ENCODE measurements around the gene SLFN14.

Gene SLFN14

DNA sequence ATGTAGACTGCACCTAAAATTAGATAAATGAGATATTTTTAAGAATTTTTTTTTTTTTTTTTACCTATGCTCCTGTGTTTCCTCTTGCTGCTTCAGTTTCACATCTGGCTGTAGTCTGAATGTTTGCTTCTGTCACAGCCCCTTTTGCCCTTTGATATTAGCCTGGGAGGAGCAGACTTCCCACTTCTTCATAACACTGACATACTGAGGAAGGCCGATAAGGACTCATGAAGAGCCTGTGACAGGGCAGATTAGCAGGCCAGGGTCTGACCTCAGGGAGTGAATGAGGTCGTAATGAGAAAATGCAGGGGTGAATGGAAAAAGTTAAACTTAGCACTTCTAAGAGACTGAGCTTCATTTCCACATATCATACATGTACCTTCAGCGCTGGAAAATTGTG lies at the start of gene SLFN14:
Gene SLFN14 (minus strand): TSS at position 117 of the 400 bp plus-strand sequence. CDS start 2,757 bp downstream, outside the sequence.
- TF ChIP-seq, protein P1, sequence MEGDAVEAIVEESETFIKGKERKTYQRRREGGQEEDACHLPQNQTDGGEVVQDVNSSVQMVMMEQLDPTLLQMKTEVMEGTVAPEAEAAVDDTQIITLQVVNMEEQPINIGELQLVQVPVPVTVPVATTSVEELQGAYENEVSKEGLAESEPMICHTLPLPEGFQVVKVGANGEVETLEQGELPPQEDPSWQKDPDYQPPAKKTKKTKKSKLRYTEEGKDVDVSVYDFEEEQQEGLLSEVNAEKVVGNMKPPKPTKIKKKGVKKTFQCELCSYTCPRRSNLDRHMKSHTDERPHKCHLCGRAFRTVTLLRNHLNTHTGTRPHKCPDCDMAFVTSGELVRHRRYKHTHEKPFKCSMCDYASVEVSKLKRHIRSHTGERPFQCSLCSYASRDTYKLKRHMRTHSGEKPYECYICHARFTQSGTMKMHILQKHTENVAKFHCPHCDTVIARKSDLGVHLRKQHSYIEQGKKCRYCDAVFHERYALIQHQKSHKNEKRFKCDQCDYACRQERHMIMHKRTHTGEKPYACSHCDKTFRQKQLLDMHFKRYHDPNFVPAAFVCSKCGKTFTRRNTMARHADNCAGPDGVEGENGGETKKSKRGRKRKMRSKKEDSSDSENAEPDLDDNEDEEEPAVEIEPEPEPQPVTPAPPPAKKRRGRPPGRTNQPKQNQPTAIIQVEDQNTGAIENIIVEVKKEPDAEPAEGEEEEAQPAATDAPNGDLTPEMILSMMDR (IDR thresholded peaks at IDR 0.05; ENCODE audit: insufficient read depth, low read length, missing control alignments): no peak
- CTCF ChIA-PET: interaction anchor here (0.9 to 1.3 kb wide), 3 partner anchors 9 to 186 kb away, joined by 3 to 4 read pairs (median 3); no protein-coding TSS in a partner anchor
- POLR2A ChIA-PET: no interaction called here
- DNase-seq (ENCODE audit: low read depth, low spot score): no peak
- H3K4me3 ChIP-seq (ENCODE audit: low read depth, low read length): no peak within 1 kb of the TSS

GRCh38 chr17:35609831-35610230 lies 49.2 kb upstream of the SLFN14 start:
- TF ChIP-seq, protein P1 (IDR thresholded peaks at IDR 0.05; ENCODE audit: insufficient read depth, low read length, missing control alignments): no peak

GRCh38 chr17:35607239-35607847 lies 46.7 kb upstream of the SLFN14 start:
- POLR2A ChIA-PET: interaction anchor here (0.7 kb wide), 1 partner anchor 18 kb away, joined by 4 read pairs; no protein-coding TSS in a partner anchor
- CTCF ChIA-PET: interaction anchor here (1.2 to 3.1 kb wide), 5 partner anchors 8 to 157 kb away, joined by 3 to 48 read pairs (median 11); no protein-coding TSS in a partner anchor
- no peak overlapping the region for H3K4me3 ChIP-seq (ENCODE audit: low read depth, low read length)
- no peak for DNase-seq (ENCODE audit: low read depth, low spot score)
- TF ChIP-seq, protein P1 (IDR thresholded peaks at IDR 0.05; ENCODE audit: insufficient read depth, low read length, missing control alignments): no peak

More at GRCh38 chr17:35609831-35610230, 49.2 kb upstream of the SLFN14 start:
- ChIA-PET CTCF (interaction anchor here (3.1 kb wide), 1 partner anchor 139 kb away, joined by 48 read pairs; no protein-coding TSS in a partner anchor), POLR2A (no interaction called here)
- no peak overlapping the region for H3K4me3 ChIP-seq (ENCODE audit: low read depth, low read length)
- no peak for DNase-seq (ENCODE audit: low read depth, low spot score)

DNA sequence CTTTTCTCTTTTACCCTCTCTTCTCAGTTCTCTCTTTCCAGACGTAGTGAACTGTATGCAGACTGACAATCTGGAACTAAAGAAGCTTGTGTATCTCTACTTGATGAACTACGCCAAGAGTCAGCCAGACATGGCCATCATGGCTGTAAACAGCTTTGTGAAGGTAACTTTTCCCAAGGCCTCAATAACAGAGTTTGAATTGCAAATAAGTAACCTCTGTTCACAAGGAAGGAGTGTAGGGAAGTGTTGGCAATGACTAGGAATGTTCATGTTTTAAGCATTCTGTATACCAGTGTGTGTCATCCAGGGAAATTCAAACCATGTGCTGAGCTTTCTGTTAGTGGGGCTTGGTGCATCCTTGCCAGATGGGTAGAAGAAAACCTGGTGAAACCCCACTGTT lies 45.1 kb upstream of the SLFN14 start:
- POLR2A ChIA-PET: no interaction called here
- TF ChIP-seq, protein P1 (IDR thresholded peaks at IDR 0.05; ENCODE audit: insufficient read depth, low read length, missing control alignments): no peak
- DNase-seq (ENCODE audit: low read depth, low spot score): peak; percentile 9
- no peak overlapping the region for H3K4me3 ChIP-seq (ENCODE audit: low read depth, low read length)
- CTCF ChIA-PET: interaction anchor here (0.8 to 4.6 kb wide), 6 partner anchors 7 to 199 kb away, joined by 3 to 62 read pairs (median 5); no protein-coding TSS in a partner anchor

GRCh38 chr17:35603674-35604073 lies 43.1 kb upstream of the SLFN14 start:
- DNase-seq (ENCODE audit: low read depth, low spot score): no peak
- POLR2A ChIA-PET: no interaction called here
- TF ChIP-seq, protein P1 (IDR thresholded peaks at IDR 0.05; ENCODE audit: insufficient read depth, low read length, missing control alignments): no peak
- no peak overlapping the region for H3K4me3 ChIP-seq (ENCODE audit: low read depth, low read length)
- CTCF ChIA-PET: interaction anchor here (1.3 to 4.6 kb wide), 3 partner anchors 9 to 144 kb away, joined by 3 to 62 read pairs (median 24); no protein-coding TSS in a partner anchor

- ChIA-PET POLR2A (no interaction called here), CTCF (interaction anchor here (0.9 to 3.5 kb wide), 5 partner anchors 10 to 150 kb away, joined by 3 to 18 read pairs (median 4); partner anchors contain the start of gene AP2B1)
- TF ChIP-seq, protein P1 (IDR thresholded peaks at IDR 0.05; ENCODE audit: insufficient read depth, low read length, missing control alignments): no peak
- no peak for DNase-seq (ENCODE audit: low read depth, low spot score)
- H3K4me3 ChIP-seq (ENCODE audit: low read depth, low read length): no peak overlapping the region
Measured at GRCh38 chr17:35597604-35598003, 37.0 kb upstream of the SLFN14 start.
